ENCODE measurements around the gene CIT. TPM values are rescaled to one million over a fixed set of nuclear protein-coding genes. Genes with fewer than 3 reads are reported as not detected.
A peak's percentile ranks its signal among the peaks of the same experiment; 100 is the strongest.

Gene CIT
- total RNA-seq, 6 experiments from 2014 or later = 23.1 to 55.5 (median 48.3) TPM

- peaks cover 39% of the 10 kb centered on the region for H3K4me1 Mint-ChIP-seq (ENCODE audit: low read depth)
- H3K4me3 Mint-ChIP-seq = no peak overlapping the region; the same call in 1 of the 2 replicates
- TF ChIP-seq CTCF (IDR thresholded peaks at IDR 0.05) = no peak
- peaks cover 52% of the 10 kb centered on the region for H3K36me3 Mint-ChIP-seq (ENCODE audit: low read depth)
- H3K9me3 Mint-ChIP-seq = no peaks in the 10 kb centered on the region
- no peak for DNase-seq
- H3K27ac Mint-ChIP-seq = peak overlapping the region; percentile 76
- H3K27me3 Mint-ChIP-seq (ENCODE audit: insufficient read depth) = no peaks in the 10 kb centered on the region
These were observed 194.4 kb downstream of the CIT start for GRCh38 chr12:119682639-119683252.

- H3K36me3 Mint-ChIP-seq (ENCODE audit: low read depth) = peaks cover 47% of the 10 kb centered on the region
- no peaks in the 10 kb centered on the region for H3K9me3 Mint-ChIP-seq
- no peaks in the 10 kb centered on the region for H3K27me3 Mint-ChIP-seq (ENCODE audit: insufficient read depth)
- peak overlapping the region; percentile 76 for H3K27ac Mint-ChIP-seq
- no peak for TF ChIP-seq CTCF (IDR thresholded peaks at IDR 0.05)
- peaks cover 39% of the 10 kb centered on the region for H3K4me1 Mint-ChIP-seq (ENCODE audit: low read depth)
- no peak for DNase-seq
- H3K4me3 Mint-ChIP-seq = no peak overlapping the region
These were observed 195.1 kb downstream of the CIT start for GRCh38 chr12:119681728-119682638.

GRCh38 chr12:119681111-119681510, 196.0 kb downstream of the CIT start:
- no peak overlapping the region for H3K27ac Mint-ChIP-seq
- DNase-seq = no peak
- H3K27me3 Mint-ChIP-seq (ENCODE audit: insufficient read depth) = no peaks in the 10 kb centered on the region
- no peaks in the 10 kb centered on the region for H3K9me3 Mint-ChIP-seq
- H3K36me3 Mint-ChIP-seq (ENCODE audit: low read depth) = peaks cover 47% of the 10 kb centered on the region
- peaks cover 39% of the 10 kb centered on the region for H3K4me1 Mint-ChIP-seq (ENCODE audit: low read depth)
- no peak overlapping the region for H3K4me3 Mint-ChIP-seq
- no peak for TF ChIP-seq CTCF (IDR thresholded peaks at IDR 0.05)

- no peak overlapping the region for H3K4me3 Mint-ChIP-seq
- peaks cover 32% of the 10 kb centered on the region for H3K4me1 Mint-ChIP-seq (ENCODE audit: low read depth)
- H3K27ac Mint-ChIP-seq = no peak overlapping the region
- H3K9me3 Mint-ChIP-seq = no peaks in the 10 kb centered on the region
- TF ChIP-seq CTCF (IDR thresholded peaks at IDR 0.05) = no peak
- no peak for DNase-seq
- no peaks in the 10 kb centered on the region for H3K27me3 Mint-ChIP-seq (ENCODE audit: insufficient read depth)
- H3K36me3 Mint-ChIP-seq (ENCODE audit: low read depth) = peaks cover 44% of the 10 kb centered on the region
These were observed 197.6 kb downstream of the CIT start for GRCh38 chr12:119679490-119679889.

- Mint-ChIP-seq H3K36me3 (ENCODE audit: low read depth) (peaks cover 48% of the 10 kb centered on the region), H3K4me1 (ENCODE audit: low read depth) (peaks cover 30% of the 10 kb centered on the region), H3K27me3 (ENCODE audit: insufficient read depth) (no peaks in the 10 kb centered on the region), H3K4me3 (no peak overlapping the region), H3K9me3 (no peaks in the 10 kb centered on the region), H3K27ac (no peak overlapping the region)
- TF ChIP-seq CTCF (IDR thresholded peaks at IDR 0.05) = no peak
- DNase-seq = no peak
These were observed 198.0 kb downstream of the CIT start for GRCh38 chr12:119679081-119679480.

Measured in HFFc6 (cell line).